Testis (tissue), 3 donors: ENCODE results near the gene APOC3. TPM values are rescaled to one million over a fixed set of nuclear protein-coding genes. Genes with fewer than 3 reads are reported as not detected.

Source experiments
- DNase-seq: peaks from one replicate; pipeline ENCODE4 v3.0.0-alpha.2; 2019
- H3K27ac ChIP-seq, 2 donors: fragments of 200-600 bp; sonication (generic); one replicate each; pipeline ENCODE4 v1.5.1; 2019
- H3K27me3 ChIP-seq: fragments of 200-600 bp; sonication (generic); one replicate; pipeline ENCODE4 v1.5.1; 2019
- H3K36me3 ChIP-seq: fragments of 200-600 bp; sonication (generic); one replicate; pipeline ENCODE4 v1.5.1; 2017; ENCODE audit warnings: low read depth; ENCODE audit errors: missing control alignments
- H3K4me1 ChIP-seq: fragments of 200-600 bp; sonication (generic); one replicate; pipeline ENCODE4 v1.5.1; 2019
- H3K4me3 ChIP-seq, 2 donors: fragments of 200-600 bp; sonication (generic); one replicate each; pipeline ENCODE4 v1.5.1; 2017 to 2019
- H3K9me3 ChIP-seq: fragments of 200-600 bp; sonication (generic); one replicate; pipeline ENCODE4 v1.5.1; 2017
- POLR2A ChIP-seq: fragments of 450-650 bp; IDR thresholded peaks from one replicate; pipeline ENCODE4 v1.6.1; 2017; ENCODE audit warnings: antibody characterized with exemption, mild to moderate bottlenecking, moderate library complexity
- WGBS, 2 donors: methylation state at CpG; one replicate each; pipeline ENCODE4 v1.1.5; 2018; 5-methylcytosine and 5-hydroxymethylcytosine counted together
- intact Hi-C: fragments of 100-400 bp; cut with DNase I; formaldehyde crosslinking; loops from one replicate; pipeline ENCODE4 v1.15.1; 2023; ENCODE audit warnings: low total_unique reads
- polyA plus RNA-seq: library from polyadenylated mRNA; stranded (reverse); fragments of 350-450 nt; fragmentation: Illumina TruSeq; extraction: RNeasy Lipid Tissue Mini Kit (QIAGEN cat#74804); gene quantifications from one replicate; pipeline ENCODE4 v1.2.3, GENCODE V29; 2014; ENCODE audit warnings: low read depth, low replicate concordance; ENCODE audit not compliant: insufficient read depth
- total RNA-seq, 2 donors: library from RNA; depleted of rRNA; stranded (reverse); fragments of >200 nt; gene quantifications; one replicate each; pipeline ENCODE4 v1.2.3, GENCODE V29; 2016
- TF ChIP-seq, protein P1 (sequence below), 3 experiments: fragments of 450-650 bp in 2 of 3; fragments of 200-600 bp in 1 of 3; sonication (generic) in 1 of 3; IDR thresholded peaks; one replicate each; pipeline ENCODE4 v1.5.1; 2016 to 2019; ENCODE audit warnings: antibody characterized with exemption in 3 of 3, mild to moderate bottlenecking in 2 of 3, moderate library complexity in 1 of 3

APOC3 gene
- total and polyA plus RNA-seq, 3 donors from 2014 or later = 0.81 to 4.0 TPM; not detected in 1

DNA sequence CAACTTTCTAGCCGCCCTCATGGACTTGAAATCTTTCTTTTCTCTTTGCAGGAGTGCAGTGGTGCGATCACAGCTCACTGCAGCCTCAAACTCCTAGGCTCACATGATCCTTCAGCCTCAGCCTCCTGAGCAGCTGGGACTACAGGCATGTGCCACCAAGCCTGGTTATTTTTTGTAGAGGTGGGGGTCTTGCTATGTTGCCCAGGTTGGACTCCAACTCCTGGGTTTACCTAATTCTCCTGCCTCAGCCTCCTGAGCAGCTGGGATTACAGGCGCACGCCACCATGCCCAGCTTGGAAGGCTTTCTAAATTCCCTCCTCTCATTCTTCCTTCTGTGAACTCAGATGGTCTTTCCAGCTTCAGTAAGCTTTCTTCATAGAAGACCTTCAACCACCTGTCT is 12.4 kb downstream of the APOC3 start:
- no peak overlapping the region for H3K27ac ChIP-seq
- 96 to 98% methylated on average over 3 to 4 of the region's 4 CpGs for WGBS, 2 donors
- TF ChIP-seq, protein P1, sequence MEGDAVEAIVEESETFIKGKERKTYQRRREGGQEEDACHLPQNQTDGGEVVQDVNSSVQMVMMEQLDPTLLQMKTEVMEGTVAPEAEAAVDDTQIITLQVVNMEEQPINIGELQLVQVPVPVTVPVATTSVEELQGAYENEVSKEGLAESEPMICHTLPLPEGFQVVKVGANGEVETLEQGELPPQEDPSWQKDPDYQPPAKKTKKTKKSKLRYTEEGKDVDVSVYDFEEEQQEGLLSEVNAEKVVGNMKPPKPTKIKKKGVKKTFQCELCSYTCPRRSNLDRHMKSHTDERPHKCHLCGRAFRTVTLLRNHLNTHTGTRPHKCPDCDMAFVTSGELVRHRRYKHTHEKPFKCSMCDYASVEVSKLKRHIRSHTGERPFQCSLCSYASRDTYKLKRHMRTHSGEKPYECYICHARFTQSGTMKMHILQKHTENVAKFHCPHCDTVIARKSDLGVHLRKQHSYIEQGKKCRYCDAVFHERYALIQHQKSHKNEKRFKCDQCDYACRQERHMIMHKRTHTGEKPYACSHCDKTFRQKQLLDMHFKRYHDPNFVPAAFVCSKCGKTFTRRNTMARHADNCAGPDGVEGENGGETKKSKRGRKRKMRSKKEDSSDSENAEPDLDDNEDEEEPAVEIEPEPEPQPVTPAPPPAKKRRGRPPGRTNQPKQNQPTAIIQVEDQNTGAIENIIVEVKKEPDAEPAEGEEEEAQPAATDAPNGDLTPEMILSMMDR (IDR thresholded peaks at IDR 0.05) = no peak
- TF ChIP-seq POLR2A = no peak
- no peaks in the 10 kb centered on the region for H3K27me3 ChIP-seq
- DNase-seq = no peak
- H3K4me1 ChIP-seq = peaks cover 26% of the 10 kb centered on the region
- no peak overlapping the region for H3K4me3 ChIP-seq
- intact Hi-C loops = no loop called here
- H3K9me3 ChIP-seq = no peaks in the 10 kb centered on the region
- H3K36me3 ChIP-seq = no peaks in the 10 kb centered on the region

DNA sequence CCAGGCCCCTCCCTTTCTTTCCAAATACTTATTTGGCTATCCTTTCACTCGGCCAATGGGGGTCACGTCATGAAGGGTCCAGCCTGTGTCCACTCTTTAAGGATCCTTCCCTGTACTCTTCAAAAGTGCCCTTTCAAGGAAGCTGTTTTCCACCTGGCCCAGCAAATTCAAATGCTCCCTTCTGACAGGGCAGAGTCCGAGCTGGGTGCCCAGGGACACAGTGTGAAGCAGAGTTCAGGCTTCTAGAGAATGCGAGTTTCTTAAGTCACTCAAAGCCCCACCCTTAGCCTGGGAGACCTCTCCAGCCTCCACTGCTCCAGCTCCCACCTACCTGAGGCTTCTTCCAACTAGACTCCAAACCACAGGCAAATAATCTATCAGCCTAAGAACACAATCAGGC is 13.2 kb downstream of the APOC3 start:
- Histone ChIP-seq H3K36me3 (no peaks in the 10 kb centered on the region), H3K27ac (no peak overlapping the region), H3K4me3 (no peak overlapping the region), H3K9me3 (no peaks in the 10 kb centered on the region), H3K4me1 (peaks cover 25% of the 10 kb centered on the region), H3K27me3 (no peaks in the 10 kb centered on the region)
- DNase-seq = no peak
- TF ChIP-seq POLR2A = no peak
- 73 to 76% methylated on average over 4 of the region's 4 CpGs for WGBS, 2 donors
- intact Hi-C loops = no loop called here

DNA sequence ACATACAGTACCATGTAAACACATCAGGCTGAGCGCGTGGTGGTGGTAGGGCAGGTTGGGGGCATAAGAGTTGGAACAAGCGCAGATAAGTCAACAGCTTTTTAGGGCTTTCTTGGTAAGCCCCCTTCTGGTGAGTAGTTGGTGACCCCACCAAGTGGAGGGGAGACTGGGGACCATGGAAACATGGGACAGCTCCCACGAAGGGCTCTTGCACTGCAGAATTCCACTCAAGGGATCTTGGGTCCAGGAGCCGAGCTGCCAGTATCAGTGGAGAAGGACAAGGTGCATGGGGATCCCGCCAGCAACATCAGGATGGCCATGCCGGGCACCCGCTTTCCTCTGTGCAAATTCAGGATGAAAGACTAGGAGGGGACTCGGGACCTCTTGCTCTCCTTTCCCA is 14.0 kb downstream of the APOC3 start:
- intact Hi-C loops = no loop called here
- Histone ChIP-seq H3K4me1 (peaks cover 17% of the 10 kb centered on the region), H3K9me3 (no peaks in the 10 kb centered on the region), H3K27me3 (no peaks in the 10 kb centered on the region), H3K27ac (no peak overlapping the region), H3K36me3 (no peaks in the 10 kb centered on the region), H3K4me3 (no peak overlapping the region)
- DNase-seq = no peak
- TF ChIP-seq POLR2A = no peak
- TF ChIP-seq, protein P1 (IDR thresholded peaks at IDR 0.05) = no peak
- 91 to 94% methylated on average over 9 of the region's 9 CpGs for WGBS, 2 donors

DNA sequence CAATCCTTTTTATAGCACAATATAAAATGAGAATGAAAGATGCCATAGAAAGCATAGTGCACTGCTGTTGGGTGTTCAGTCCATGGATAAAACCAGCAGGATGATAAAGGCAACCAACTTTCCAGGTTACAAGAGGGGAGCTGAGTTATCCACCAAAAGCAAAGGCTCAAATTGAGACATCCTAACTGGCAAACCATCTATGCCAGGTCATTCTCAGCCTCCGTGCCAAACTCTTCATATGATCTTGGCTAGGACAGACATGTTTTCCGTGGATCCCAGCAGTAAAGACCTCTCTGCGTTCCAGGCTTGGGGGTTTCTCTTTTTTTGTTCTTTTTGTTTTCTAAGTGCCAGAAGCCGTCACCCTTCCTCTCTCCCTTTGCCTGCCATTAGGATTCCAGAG is 15.0 kb downstream of the APOC3 start:
- no peaks in the 10 kb centered on the region for H3K36me3 ChIP-seq
- no peak for DNase-seq
- TF ChIP-seq, protein P1 (IDR thresholded peaks at IDR 0.05) = no peak
- no peak for TF ChIP-seq POLR2A
- intact Hi-C loops = no loop called here
- no peaks in the 10 kb centered on the region for H3K9me3 ChIP-seq
- 89 to 96% methylated on average over 4 of the region's 4 CpGs for WGBS, 2 donors
- H3K27ac ChIP-seq = no peak overlapping the region
- no peaks in the 10 kb centered on the region for H3K27me3 ChIP-seq
- H3K4me3 ChIP-seq = no peak overlapping the region
- peaks cover 9% of the 10 kb centered on the region for H3K4me1 ChIP-seq

DNA sequence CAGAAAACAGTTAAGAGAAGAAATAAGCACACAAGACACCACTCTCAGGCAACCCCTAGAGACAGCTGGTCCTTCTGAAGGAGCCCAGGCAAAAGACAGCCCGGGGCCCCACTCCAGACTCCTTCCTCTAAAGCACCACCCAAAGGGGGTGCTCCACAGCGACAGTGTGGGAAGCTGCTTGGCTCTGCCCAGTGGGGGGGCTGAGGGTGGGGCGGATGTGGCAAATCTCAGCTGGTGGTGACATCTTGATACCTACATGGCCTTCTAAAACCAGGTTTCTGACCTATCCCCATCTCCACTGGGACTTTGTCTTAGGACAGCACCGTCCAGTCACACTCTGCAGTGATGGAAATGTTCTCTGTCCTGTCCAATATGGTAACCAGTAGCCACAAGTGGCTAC is 17.9 kb downstream of the APOC3 start:
- WGBS, 2 donors = 100% methylated on average over 4 of the region's 4 CpGs; no CpG with 5 or more reads in 1 of the 2 donors
- Histone ChIP-seq H3K4me1 (no peaks in the 10 kb centered on the region), H3K4me3 (no peak overlapping the region), H3K36me3 (no peaks in the 10 kb centered on the region), H3K27me3 (no peaks in the 10 kb centered on the region), H3K9me3 (no peaks in the 10 kb centered on the region), H3K27ac (no peak overlapping the region)
- intact Hi-C loops = no loop called here
- TF ChIP-seq, protein P1 (IDR thresholded peaks at IDR 0.05) = no peak
- TF ChIP-seq POLR2A = no peak
- no peak for DNase-seq
